ENCODE data around the gene ERP44. TPM values are rescaled to one million over a fixed set of nuclear protein-coding genes. Genes with fewer than 3 reads are reported as not detected.

The ERP44 gene
- total RNA-seq, 1 experiment from 2014 or later, result 19.5 TPM

- H3K4me2 ChIP-seq, result no peak overlapping the region
- H3K4me3 ChIP-seq, result no peak overlapping the region
- H3K27ac ChIP-seq, result no peak overlapping the region
- H3F3A ChIP-seq (ENCODE audit: insufficient read depth, low read depth), result peaks cover 4% of the 10 kb centered on the region; the same call in 1 of the 2 replicates
- BruUV-seq (replicated peaks), result no TSS peak
- POLR2A ChIA-PET (ENCODE audit: unreplicated experiment), result interaction anchor here (0.7 kb wide), 1 partner anchor 609 kb away, joined by 5 read pairs; no protein-coding TSS in a partner anchor
- no peak for DNase-seq
- no peaks in the 10 kb centered on the region for H3K4me1 ChIP-seq (replicated peaks; ENCODE audit: insufficient read depth)
- intact Hi-C loops (cut with micrococcal nuclease; ENCODE audit: unreplicated experiment), result no loop called here
- CTCF ChIA-PET, result interaction anchor here (0.6 kb wide), 1 partner anchor 1378 kb away, joined by 3 read pairs; no protein-coding TSS in a partner anchor
- no peaks in the 10 kb centered on the region for H3K27me3 ChIP-seq (ENCODE audit: insufficient read depth, low read depth)
- no peak for TF ChIP-seq EZH2 (IDR thresholded peaks at IDR 0.05; ENCODE audit: low read depth)
- no peak for TF ChIP-seq CTCF (conservative IDR thresholded peaks at IDR 0.05)
- peaks cover 9% of the 10 kb centered on the region; the same call in 1 of the 2 replicates for H4K20me1 ChIP-seq (ENCODE audit: insufficient read depth)
- H3K36me3 ChIP-seq (ENCODE audit: low read depth), result peaks cover 10% of the 10 kb centered on the region; the same call in 1 of the 2 replicates
- H2AFZ ChIP-seq, result no peak overlapping the region
- H3K79me2 ChIP-seq (ENCODE audit: low read depth), result no peaks in the 10 kb centered on the region
- no peaks in the 10 kb centered on the region for H3K9me3 ChIP-seq (ENCODE audit: insufficient read depth, low read depth)
- H3K9me2 ChIP-seq (ENCODE audit: insufficient read depth), result no peaks in the 10 kb centered on the region
These were observed 64.8 kb downstream of the ERP44 start for GRCh38 chr9:100033877-100034551.

GRCh38 chr9:100030548-100030947 lies 68.3 kb downstream of the ERP44 start:
- Histone ChIP-seq H3K36me3 (ENCODE audit: low read depth) (peaks cover 10% of the 10 kb centered on the region; the same call in 1 of the 2 replicates), H2AFZ (no peak overlapping the region), H3K27me3 (ENCODE audit: insufficient read depth, low read depth) (no peaks in the 10 kb centered on the region), H3K9me3 (ENCODE audit: insufficient read depth, low read depth) (no peaks in the 10 kb centered on the region), H4K20me1 (ENCODE audit: insufficient read depth) (peaks cover 15% of the 10 kb centered on the region), H3K4me1 (replicated peaks; ENCODE audit: insufficient read depth) (no peaks in the 10 kb centered on the region), H3K79me2 (ENCODE audit: low read depth) (no peaks in the 10 kb centered on the region), H3F3A (ENCODE audit: insufficient read depth, low read depth) (peaks cover 12% of the 10 kb centered on the region; the same call in 1 of the 2 replicates), H3K27ac (no peak overlapping the region), H3K4me3 (no peak overlapping the region), H3K9me2 (ENCODE audit: insufficient read depth) (no peaks in the 10 kb centered on the region), H3K4me2 (no peak overlapping the region)
- POLR2A ChIA-PET (ENCODE audit: unreplicated experiment), result no interaction called here
- no TSS peak for BruUV-seq (replicated peaks)
- DNase-seq, result no peak
- intact Hi-C loops (cut with micrococcal nuclease; ENCODE audit: unreplicated experiment), result no loop called here
- CTCF ChIA-PET, result interaction anchor here (0.6 kb wide), 1 partner anchor 192 kb away, joined by 8 read pairs; no protein-coding TSS in a partner anchor
- TF ChIP-seq CTCF (conservative IDR thresholded peaks at IDR 0.05) (no peak), EZH2 (IDR thresholded peaks at IDR 0.05; ENCODE audit: low read depth) (no peak)

- Histone ChIP-seq H3K36me3 (ENCODE audit: low read depth) (peaks cover 10% of the 10 kb centered on the region; the same call in 1 of the 2 replicates), H3F3A (ENCODE audit: insufficient read depth, low read depth) (peaks cover 12% of the 10 kb centered on the region; the same call in 1 of the 2 replicates), H3K27ac (no peak overlapping the region), H3K27me3 (ENCODE audit: insufficient read depth, low read depth) (no peaks in the 10 kb centered on the region), H3K4me2 (no peak overlapping the region), H4K20me1 (ENCODE audit: insufficient read depth) (peaks cover 9% of the 10 kb centered on the region; the same call in 1 of the 2 replicates), H3K9me3 (ENCODE audit: insufficient read depth, low read depth) (peaks cover 5% of the 10 kb centered on the region; the same call in 1 of the 2 replicates), H3K79me2 (ENCODE audit: low read depth) (no peaks in the 10 kb centered on the region), H2AFZ (no peak overlapping the region), H3K9me2 (ENCODE audit: insufficient read depth) (no peaks in the 10 kb centered on the region), H3K4me3 (no peak overlapping the region), H3K4me1 (replicated peaks; ENCODE audit: insufficient read depth) (no peaks in the 10 kb centered on the region)
- TF ChIP-seq EZH2 (IDR thresholded peaks at IDR 0.05; ENCODE audit: low read depth) (no peak), CTCF (conservative IDR thresholded peaks at IDR 0.05) (no peak)
- CTCF ChIA-PET, result no interaction called here
- BruUV-seq (replicated peaks), result no TSS peak
- POLR2A ChIA-PET (ENCODE audit: unreplicated experiment), result no interaction called here
- intact Hi-C loops (cut with micrococcal nuclease; ENCODE audit: unreplicated experiment), result loop anchor here (2.0 kb wide), 1 partner anchor 194 kb away; no protein-coding TSS in a partner anchor
- no peak for DNase-seq
These were observed 69.5 kb downstream of the ERP44 start for GRCh38 chr9:100029251-100029650.

Measured in PC-9 (cell line).